GM18870 (cell line): ENCODE data around the gene GRK5.

Experiments
- ATAC-seq: cut with Tn5 transposase; IDR thresholded peaks from one replicate; pipeline ENCODE4 v1.9.1; 2021; ENCODE audit warnings: moderate library complexity; ENCODE audit not compliant: unreplicated experiment

Gene GRK5

DNA sequence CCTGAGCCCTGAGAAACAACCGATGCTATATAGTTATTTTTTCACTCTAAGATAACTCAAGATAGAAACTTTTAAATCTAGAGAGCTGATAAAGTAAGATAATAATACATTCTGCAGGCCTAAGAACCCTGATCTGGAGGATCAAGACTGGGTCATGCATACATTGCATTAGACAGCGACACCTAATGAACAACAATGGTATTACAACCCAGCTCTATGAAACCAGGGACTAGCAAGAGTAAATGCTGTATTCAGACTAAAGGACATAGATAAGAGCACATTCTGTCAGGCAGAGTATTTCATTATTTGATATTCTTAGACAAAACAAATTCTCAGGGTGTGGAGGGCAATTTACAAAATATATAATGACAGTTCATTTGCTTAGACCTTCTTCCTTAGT, 148.6 kb downstream of the GRK5 start:
- no peak for ATAC-seq

GRCh38 chr10:119357412-119358151, 150.2 kb downstream of the GRK5 start:
- ATAC-seq = no peak

DNA sequence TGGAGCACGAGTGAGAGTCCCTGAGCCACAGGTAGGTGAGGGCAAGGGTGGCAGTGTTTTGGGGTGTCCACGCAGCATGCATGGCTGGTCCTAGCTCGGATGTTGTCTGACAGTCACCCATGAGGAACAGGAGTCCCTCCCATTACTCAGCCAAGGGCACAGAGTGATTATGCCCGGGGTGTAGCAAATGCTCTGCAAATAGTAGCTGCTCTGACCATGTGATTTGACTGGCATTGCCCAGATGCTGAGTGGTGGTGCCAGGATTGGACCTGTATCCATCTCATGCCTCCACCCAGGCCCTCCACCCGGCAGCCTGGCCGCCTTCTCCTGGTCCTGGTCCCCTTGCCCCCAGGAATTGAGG, 150.8 kb downstream of the GRK5 start:
- no peak for ATAC-seq

- ATAC-seq = no peak
Observed at GRCh38 chr10:119358567-119358966, 151.2 kb downstream of the GRK5 start.

DNA sequence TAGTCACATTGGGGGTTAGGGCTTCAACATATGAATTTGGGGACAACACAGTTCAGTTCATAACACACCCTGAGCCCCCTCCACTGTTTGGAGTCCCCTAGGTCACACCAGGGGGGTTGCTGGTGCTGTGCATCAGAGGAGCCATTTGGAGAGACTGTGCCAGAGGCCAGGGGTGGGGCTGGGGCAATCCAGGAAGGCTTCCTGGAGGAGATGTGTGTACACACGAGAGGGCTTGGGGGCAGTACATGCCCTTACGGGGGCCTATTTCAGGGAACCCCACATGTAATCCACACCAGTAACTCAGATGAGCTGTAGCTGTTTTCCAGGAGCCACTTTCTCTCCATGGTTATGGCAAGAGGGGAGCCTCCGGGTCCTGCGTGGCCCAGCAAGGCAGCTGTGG, 151.7 kb downstream of the GRK5 start:
- ATAC-seq = no peak

GRCh38 chr10:119360181-119360921, 153.0 kb downstream of the GRK5 start:
- no peak for ATAC-seq

GRCh38 chr10:119361037-119361436, 153.7 kb downstream of the GRK5 start:
- ATAC-seq = no peak

- no peak for ATAC-seq
Observed at GRCh38 chr10:119362122-119362521, 154.8 kb downstream of the GRK5 start.

DNA sequence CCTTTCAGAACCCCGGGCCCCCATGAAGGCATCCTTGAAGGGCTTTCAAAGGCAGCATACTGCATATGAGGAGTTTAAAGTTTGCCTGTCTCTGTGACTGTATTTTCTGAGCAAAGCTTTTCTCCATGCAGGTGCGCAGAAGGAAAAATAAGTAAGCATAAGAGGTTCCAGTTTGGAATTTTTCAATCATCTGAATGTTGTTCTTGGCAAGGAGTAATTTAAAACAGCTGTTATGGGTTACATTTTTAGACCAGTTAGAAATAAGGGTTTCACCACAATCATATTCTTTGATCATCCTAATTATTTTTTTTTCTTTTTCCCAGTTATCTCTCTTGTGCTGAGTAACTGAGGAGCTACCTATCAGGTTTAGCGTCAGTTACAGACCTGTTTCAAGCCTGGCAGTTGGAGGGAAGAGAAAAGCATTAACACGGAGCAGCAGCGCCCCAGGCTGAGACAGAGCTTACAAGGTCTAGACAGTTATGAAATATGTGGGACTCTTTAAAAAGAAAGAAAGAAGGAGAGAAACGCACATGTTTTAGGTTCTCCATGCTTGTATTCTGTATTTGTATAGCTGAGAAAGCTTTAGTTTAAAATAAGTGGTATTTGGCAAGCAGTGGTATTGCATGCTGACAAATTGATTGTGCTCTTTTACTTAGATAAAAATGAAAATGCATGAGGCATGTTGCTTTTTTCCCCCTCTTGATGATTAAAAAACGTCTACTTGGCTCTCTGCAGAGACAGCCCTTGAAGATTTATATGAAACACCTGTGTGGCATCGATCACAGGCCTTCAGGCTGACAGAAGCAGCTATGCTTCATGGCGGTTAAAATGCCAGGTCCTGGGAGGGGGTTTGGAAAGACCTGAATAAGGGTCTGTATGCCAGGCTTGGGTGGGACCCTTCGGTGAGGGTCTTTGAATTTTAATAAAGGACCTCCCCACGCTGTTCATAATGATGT, 157.6 kb downstream of the GRK5 start:
- no peak for ATAC-seq

- ATAC-seq = no peak
Observed at GRCh38 chr10:119365773-119366599, 158.6 kb downstream of the GRK5 start.

- ATAC-seq = no peak
Observed at GRCh38 chr10:119367841-119368549, 160.6 kb downstream of the GRK5 start.

DNA sequence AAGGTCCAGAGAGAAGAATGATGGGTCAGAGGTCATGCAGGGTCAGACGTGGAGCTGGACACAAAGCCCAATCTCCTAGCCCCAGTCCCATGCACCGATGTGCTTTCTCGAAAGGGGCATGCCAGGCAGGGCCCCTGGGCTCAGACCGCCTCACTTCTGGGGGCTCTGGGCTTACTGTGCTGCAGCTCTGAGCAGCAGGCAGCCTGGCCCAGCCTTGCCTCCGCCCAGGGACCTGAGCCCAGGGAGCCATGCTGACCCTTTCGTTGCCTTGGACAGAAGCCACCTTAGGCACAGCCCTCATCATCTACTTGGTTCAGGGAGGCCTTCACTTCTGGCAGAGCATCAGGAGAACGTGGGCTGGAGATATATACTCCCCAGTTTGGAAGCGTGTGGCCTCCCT, 161.2 kb downstream of the GRK5 start:
- no peak for ATAC-seq

GRCh38 chr10:119368991-119369869, 161.9 kb downstream of the GRK5 start:
- ATAC-seq = no peak

DNA sequence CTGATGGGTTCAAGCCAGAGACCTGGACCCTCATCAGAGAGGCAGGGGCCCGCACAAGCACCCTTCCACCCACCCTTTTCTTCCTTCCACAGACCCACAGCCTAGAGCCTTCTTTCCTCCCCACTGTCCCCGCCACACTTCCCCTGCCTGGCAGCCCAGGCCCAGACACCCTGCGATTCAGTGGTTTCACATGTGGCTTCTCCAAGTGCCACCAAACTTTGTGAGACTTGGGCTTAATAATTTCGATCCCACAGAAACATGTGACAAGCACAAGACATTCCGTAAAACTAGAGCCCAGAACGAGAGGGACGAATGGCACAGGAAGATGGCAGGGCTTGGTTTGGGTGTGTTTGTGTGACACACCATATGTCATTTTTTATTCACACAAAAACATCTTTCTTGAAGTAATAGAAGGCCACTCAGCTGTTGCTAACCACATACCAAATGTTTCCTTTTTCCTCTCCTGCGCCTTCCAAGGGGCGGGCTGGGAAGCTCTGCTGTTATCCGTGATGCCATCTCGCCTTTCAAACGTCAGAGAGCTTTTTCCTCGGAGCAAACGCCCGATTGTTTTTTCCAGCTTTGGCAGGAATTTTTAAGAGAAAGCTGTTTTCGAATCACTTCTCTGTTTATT, 162.9 kb downstream of the GRK5 start:
- no peak for ATAC-seq

DNA sequence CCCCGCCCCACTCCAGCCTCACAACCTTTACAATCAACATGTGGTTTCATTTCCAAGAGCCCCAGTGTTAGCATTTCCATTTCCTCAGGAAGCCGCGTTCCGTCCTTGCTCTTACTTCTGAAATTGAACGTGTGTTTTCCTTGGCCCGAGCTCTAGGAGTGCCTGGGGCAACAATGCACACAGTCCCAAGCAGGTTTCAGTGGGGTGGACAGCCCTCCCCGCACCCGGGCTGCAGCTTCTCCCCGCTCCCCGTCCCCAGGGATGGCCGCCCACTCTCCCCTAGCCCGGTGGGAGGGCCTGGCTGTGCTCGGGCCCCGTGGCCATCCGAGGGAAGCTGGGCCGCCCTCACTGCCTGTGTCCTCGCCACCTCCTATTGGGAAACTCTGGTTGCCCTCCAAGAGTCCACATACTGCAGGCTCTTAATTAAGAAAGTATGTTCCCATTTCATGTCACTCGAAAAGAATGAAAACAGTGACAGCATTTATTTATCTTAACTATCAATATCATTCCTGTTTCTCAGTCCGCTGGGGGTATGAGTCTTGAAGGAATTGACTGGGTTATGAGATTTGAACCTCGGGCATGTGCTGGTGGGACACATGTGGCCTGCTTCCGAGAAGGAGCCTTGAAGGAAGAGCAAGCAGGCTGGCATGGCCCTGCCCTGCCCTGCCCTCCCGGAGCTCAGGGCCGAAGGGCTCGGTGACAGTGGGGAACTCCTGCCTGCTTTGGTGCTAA, 163.8 kb downstream of the GRK5 start:
- no peak for ATAC-seq

DNA sequence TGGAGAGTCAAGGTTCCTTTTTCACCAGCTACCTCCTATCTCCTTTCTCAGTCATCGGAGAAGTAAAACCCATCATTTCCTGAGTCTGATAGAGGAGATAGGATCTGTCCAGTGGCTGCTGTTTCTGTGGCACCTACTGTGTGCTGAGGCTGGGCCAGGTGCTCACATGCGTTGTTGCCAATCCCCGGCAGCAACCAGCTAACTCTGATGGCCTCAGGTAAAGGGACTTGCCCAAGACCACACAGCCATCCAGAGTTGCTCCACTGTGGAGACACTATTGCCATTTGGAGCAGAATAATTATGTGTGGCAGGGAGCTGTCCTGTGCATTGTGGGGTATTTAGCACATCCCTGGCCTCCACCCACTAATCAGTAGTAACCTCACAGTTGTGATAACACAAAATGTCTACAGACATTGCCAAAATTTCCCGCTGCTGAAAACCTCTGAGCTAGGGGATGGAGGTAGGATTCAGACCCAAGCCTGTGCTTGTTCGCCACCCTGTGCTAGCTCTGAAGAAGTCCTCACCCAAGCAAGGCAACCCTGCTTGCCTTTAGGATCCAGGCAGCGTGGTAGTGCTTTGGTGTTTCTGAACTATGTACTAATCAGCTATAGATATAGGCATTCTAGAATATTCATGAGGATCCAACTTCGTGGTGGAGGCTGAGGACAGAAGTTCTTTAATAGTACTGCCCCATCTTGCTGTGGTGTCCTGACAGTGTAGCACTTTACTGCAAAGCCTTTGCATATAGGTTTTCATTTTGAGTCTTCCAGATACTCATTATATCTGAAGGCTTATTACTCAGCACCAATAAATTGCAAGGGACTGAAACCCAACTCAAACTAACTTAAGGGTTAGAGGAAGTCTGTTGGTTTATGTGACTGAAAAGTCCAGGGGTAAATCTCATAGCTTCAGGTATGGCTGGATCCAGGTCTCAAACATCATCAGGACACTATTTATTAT, 164.6 kb downstream of the GRK5 start:
- ATAC-seq = no peak
